PFSK-1 (cell line): Measurements from ENCODE around the gene IGSF11.

Source experiments
- FOXP2 ChIP-seq: optimal IDR thresholded peaks from 2 replicates; pipeline ENCODE3; 2011; ENCODE audit warnings: borderline replicate concordance, control low read depth, inconsistent platforms; ENCODE audit not compliant: insufficient read depth; ENCODE audit errors: extremely low read length, extremely low read depth
- POLR2AphosphoS5 ChIP-seq: IDR thresholded peaks from 2 replicates; pipeline ENCODE4 v1.6.1; 2012; ENCODE audit warnings: low read depth, mild to moderate bottlenecking, control low read depth, low read length, moderate library complexity
- REST ChIP-seq, 2 experiments: IDR thresholded peaks; 2 replicates each; pipeline versions ENCODE4 v1.6.1 to v1.8.0; 2011 to 2012; ENCODE audit warnings: low read depth in 2 of 2, low read length in 2 of 2, control low read depth in 1 of 2, inconsistent platforms in 1 of 2, mild to moderate bottlenecking in 1 of 2, moderate library complexity in 1 of 2; ENCODE audit not compliant: insufficient read depth in 1 of 2
- SIN3A ChIP-seq: IDR thresholded peaks from 2 replicates; pipeline ENCODE4 v1.6.1; 2012; ENCODE audit warnings: mild to moderate bottlenecking, low read length, moderate library complexity, borderline replicate concordance; ENCODE audit not compliant: insufficient read depth
- TAF1 ChIP-seq: IDR thresholded peaks from 2 replicates; pipeline ENCODE4 v1.6.1; 2012; ENCODE audit warnings: low read length, control low read depth, borderline replicate concordance; ENCODE audit not compliant: insufficient read depth

IGSF11 gene

GRCh38 chr3:118984699-118985098 lies 49.9 kb downstream of the IGSF11 start:
- no peak for TF ChIP-seq REST (IDR thresholded peaks at IDR 0.05; ENCODE audit: insufficient read depth in 1 of 2, low read depth in 2 of 2, low read length in 2 of 2)
- no peak for TF ChIP-seq TAF1
- no peak for TF ChIP-seq FOXP2
- no peak for TF ChIP-seq POLR2AphosphoS5
- TF ChIP-seq SIN3A: no peak

- TF ChIP-seq TAF1 (no peak), REST (IDR thresholded peaks at IDR 0.05; ENCODE audit: insufficient read depth in 1 of 2, low read depth in 2 of 2, low read length in 2 of 2) (no peak), SIN3A (no peak), FOXP2 (no peak), POLR2AphosphoS5 (no peak)
Observed at GRCh38 chr3:118981494-118982134, 53.0 kb downstream of the IGSF11 start.

GRCh38 chr3:118980832-118981231 lies 53.8 kb downstream of the IGSF11 start:
- TF ChIP-seq SIN3A: no peak

GRCh38 chr3:118978393-118978758 lies 56.3 kb downstream of the IGSF11 start:
- TF ChIP-seq REST (IDR thresholded peaks at IDR 0.05; ENCODE audit: insufficient read depth in 1 of 2, low read depth in 2 of 2, low read length in 2 of 2) (no peak), POLR2AphosphoS5 (no peak), SIN3A (no peak), TAF1 (no peak), FOXP2 (no peak)

GRCh38 chr3:118977671-118978392 lies 56.8 kb downstream of the IGSF11 start:
- no peak for TF ChIP-seq TAF1
- no peak for TF ChIP-seq FOXP2
- no peak for TF ChIP-seq POLR2AphosphoS5
- TF ChIP-seq SIN3A: no peak
- TF ChIP-seq REST (IDR thresholded peaks at IDR 0.05; ENCODE audit: insufficient read depth in 1 of 2, low read depth in 2 of 2, low read length in 2 of 2): no peak
